Left forelimb (tissue), 1 donor: Measurements from ENCODE around the gene PIERCE2.
"Not testable (repeated sequence)": the region's sequence is repeated elsewhere in the genome, so short reads cannot be mapped to it uniquely, and the experiment has no call there.

ENCODE experiments used
- DNase-seq: peaks from one replicate; pipeline ENCODE4 v3.0.0-alpha.2; 2018; ENCODE audit warnings: low spot score

Gene PIERCE2

DNA sequence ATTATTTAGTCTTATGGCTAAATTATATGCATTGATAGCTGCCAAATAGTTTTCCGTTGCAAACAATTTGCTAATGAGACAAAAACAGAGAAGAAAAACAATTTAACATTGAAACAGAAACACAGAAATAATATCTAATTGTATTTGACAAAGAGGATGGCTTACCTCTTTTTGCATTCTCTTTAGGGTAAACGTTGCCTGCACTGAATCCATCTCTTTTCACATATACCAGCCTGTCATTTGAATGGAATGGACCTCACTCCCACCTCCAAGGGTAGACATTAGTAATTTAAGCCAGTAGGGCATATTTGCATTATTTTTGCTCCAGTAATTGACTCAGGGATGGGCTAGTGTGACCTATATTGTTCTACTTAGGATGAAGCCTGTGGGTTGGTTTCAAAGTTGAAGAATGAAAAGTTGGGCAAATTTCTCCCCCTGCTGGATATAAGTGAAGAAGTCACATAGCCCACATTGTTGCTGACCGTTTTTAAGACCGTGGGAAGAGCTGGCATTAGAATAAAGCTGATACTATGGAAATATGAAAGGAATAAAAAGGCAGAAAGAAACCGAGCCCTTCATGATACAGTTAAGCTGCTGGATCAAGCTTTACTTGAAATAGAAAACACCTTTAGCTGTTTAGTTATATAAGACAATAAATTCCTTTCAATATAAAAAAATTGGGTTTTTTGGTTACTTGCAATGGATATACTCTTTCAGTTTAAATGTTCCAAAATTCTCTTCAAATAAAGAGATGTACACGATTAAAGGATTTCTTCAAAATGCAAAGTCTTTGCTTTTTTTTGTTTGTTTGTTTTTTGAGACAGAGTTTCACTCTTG, 26.9 kb downstream of the PIERCE2 start:
- no peak for DNase-seq

DNA sequence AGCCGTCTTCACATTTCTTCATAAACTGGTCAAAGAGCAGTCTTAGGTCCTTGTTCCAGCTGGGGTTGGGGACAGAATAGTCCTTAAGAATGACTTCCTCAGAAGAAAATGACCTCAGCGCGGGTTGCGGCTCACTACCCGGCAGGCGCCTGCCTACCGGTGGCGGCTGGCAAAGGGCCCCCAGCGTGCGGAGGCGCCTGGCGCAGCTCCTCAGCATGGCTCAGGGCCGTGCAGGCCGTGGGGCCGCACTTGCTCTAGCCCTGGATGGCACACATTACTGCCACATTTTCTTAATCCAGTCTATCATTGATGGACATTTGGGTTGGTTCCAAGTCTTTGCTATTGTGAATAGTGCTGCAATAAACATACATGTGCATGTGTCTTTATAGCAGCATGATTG, 34.8 kb downstream of the PIERCE2 start:
- DNase-seq = not testable (repeated sequence)

DNA sequence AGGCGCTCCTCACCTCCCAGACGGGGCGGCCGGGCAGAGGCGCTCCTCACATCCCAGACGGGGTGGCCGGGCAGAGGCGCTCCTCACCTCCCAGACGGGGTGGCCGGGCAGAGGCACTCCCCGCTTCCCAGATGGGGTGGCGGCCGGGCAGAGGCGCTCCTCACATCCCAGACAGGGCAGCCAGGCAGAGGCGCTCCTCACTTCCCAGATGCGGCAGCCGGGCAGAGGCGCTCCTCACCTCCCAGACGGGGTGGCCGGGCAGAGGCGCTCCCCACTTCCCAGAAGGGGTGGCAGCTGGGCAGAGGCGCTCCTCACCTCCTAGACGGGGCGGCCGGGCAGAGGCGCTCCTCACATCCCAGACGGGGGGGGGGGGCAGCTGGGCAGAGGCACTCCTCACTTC, 37.6 kb downstream of the PIERCE2 start:
- not testable (repeated sequence) for DNase-seq

DNA sequence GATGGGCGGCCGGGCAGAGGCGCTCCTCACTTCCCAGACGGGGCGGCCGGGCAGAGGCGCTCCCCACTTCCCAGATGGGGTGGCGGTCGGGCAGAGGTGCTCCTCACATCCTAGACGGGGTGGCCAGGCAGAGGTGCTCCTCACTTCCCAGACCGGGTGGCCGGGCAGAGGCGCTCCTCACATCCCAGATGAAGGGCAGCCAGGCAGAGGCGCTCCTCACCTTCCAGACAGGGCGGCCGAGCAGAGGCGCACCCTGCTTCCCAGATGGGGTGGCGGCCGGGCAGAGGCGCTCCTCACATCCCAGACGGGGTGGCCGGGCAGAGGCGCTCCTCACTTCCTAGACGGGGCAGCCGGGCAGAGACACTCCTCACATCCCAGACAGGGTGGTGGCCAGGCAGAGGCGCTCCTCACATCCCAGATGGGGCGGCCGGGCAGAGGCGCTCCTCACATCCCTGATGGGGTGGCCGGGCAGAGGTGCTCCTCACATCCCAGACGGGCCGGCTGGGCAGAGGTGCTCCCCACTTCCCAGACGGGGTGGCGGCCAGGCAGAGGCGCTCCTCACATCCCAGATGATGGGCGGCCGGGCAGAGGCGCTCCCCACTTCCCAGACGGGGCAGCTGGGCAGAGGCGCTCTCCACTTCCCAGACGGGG, 38.2 kb downstream of the PIERCE2 start:
- DNase-seq = not testable (repeated sequence)

DNA sequence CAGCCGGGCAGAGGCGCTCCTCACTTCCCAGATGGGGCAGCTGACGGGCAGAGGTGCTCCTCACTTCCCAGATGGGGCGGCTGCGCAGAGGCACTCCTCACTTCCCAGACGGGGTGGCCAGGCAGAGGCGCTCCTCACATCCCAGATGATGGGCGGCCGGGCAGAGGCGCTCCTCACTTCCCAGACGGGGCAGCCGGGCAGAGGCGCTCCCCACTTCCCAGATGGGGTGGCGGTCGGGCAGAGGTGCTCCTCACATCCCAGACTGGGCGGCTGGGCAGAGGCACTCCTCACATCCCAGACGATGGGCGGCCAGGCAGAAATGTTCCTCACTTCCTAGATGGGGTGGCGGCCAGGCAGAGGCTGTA, 38.7 kb downstream of the PIERCE2 start:
- DNase-seq = not testable (repeated sequence)

DNA sequence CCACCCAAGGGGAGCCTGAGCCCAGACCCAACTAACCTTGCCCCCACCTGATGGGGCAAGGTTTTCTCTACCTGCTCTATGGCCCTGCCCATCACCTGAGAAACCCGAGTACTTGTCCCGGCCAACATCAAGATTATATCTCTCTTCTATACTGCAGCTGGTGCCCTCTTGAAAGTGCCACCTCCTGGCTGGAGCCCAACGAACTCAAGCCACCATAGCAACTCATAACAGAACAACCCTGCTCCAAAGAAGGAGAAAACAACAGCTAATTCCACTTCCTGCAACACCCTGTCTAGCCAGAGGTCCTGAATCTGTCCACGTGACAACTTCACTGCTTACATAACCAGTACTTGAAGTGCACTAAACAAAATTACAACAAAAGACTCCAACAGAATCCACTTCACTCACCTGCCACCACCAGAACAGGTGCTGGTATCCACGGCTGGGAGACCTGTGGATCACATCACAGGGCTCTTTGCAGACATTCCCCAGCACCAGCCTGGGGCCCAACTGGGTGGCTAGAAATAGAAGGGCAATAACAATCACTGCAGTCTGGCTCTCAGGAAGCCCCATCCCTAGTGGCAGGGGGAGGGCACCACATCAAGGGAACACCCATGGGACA, 49.2 kb downstream of the PIERCE2 start:
- DNase-seq = no peak

DNA sequence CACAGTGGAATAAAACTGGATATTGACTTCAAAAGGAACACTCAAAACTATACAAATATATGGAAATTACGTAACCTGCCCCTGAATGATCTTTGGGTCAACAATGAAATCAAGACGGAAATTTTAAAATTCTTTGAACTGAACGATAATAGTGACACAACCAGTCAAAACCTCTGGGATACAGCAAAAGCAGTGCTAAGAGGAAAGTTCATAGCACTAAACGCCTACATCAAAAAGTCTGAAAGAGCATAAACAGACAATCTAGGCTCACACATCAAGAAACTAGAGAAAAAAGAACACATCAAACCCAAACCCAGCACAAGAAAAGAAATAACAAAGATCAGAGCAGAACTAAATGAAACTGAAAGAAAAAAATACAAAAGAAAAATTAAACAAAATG, 53.2 kb downstream of the PIERCE2 start:
- DNase-seq = no peak

DNA sequence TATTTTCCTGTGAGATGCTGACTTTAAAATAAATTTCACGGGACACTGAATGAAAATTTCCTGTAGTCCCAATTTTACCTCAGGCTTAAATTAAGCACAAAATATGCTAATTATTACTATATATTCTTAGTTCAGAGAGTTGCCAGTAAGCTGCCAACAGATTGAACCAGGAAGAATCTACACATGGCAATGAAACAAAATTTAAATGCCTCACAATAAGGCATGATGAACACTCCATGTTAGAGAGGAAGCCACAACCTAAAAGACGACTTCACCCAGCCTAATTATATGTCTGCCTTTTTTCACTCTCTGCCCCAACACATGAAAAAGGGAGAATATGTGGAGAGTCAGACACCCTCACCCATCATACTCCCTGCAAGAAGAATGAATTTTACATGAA, 60.0 kb downstream of the PIERCE2 start:
- DNase-seq = no peak
